ENCODE data around the gene PPP2R3B. TPM values are rescaled to one million over a fixed set of nuclear protein-coding genes. Genes with fewer than 3 reads are reported as not detected.

Gene PPP2R3B
- total and polyA plus RNA-seq, 2 donors (not counting 1 experiment from before 2014, with no cell fraction given), result 43.3 to 47.6 TPM

GRCh38 chrX:350148-350533 lies 36.6 kb downstream of the PPP2R3B start:
- WGBS (ENCODE audit: insufficient coverage), result 96% methylated on average over 19 of the region's 20 CpGs
- Histone ChIP-seq H3K4me3 (ENCODE audit: control extremely low read depth in 1 of 5, extremely low read depth in 1 of 5, insufficient read depth in 1 of 5, low read depth in 2 of 5, low read length in 4 of 5) (no peak overlapping the region), H2AFZ (ENCODE audit: insufficient read depth, low read depth, low read length, poor library complexity, severe bottlenecking) (no peak overlapping the region), H3K4me1 (ENCODE audit: control insufficient read depth in 2 of 2, insufficient read depth in 2 of 2, low read length in 2 of 2) (peaks cover 0 to 2% of the 10 kb centered on the region in 2 donors), H3K27me3 (replicated peaks in 1 of 4; ENCODE audit: control extremely low read depth in 1 of 4, control insufficient read depth in 3 of 4, insufficient read depth in 4 of 4, low read length in 3 of 4) (no peaks in the 10 kb centered on the region), H4K20me1 (ENCODE audit: control insufficient read depth, insufficient read depth, low read length, poor library complexity, severe bottlenecking) (no peaks in the 10 kb centered on the region), H3K36me3 (replicated peaks in 1 of 2; ENCODE audit: control extremely low read depth in 1 of 2, control insufficient read depth in 1 of 2, extremely low read depth in 1 of 2, insufficient read depth in 2 of 2, low read length in 1 of 2) (peaks cover 0 to 6% of the 10 kb centered on the region in 2 experiments), H3K4me2 (replicated peaks; ENCODE audit: low read depth, low read length, poor library complexity, severe bottlenecking) (no peak overlapping the region), H3K9me3 (ENCODE audit: control extremely low read depth in 1 of 3, control insufficient read depth in 2 of 3, insufficient read depth in 1 of 3, low read length in 2 of 3) (peaks cover 0 to 10% (median 0%) of the 10 kb centered on the region in 3 donors), H3K9ac (ENCODE audit: low read length) (no peak overlapping the region), H3K27ac (ENCODE audit: low read length in 2 of 2) (no peak overlapping the region), H3K79me2 (ENCODE audit: control insufficient read depth, insufficient read depth, low read length) (peaks cover 13% of the 10 kb centered on the region)
- peaks cover 4% of the 10 kb centered on the region for H3K4me1 Mint-ChIP-seq
- no peaks in the 10 kb centered on the region for H3K27me3 Mint-ChIP-seq
- ATAC-seq (ENCODE audit: low read depth) (no peak), DNase-seq (no peak)
- H3K27ac Mint-ChIP-seq, result no peak overlapping the region
- POLR2A ChIA-PET, result no interaction called here
- TF ChIP-seq, protein P1, sequence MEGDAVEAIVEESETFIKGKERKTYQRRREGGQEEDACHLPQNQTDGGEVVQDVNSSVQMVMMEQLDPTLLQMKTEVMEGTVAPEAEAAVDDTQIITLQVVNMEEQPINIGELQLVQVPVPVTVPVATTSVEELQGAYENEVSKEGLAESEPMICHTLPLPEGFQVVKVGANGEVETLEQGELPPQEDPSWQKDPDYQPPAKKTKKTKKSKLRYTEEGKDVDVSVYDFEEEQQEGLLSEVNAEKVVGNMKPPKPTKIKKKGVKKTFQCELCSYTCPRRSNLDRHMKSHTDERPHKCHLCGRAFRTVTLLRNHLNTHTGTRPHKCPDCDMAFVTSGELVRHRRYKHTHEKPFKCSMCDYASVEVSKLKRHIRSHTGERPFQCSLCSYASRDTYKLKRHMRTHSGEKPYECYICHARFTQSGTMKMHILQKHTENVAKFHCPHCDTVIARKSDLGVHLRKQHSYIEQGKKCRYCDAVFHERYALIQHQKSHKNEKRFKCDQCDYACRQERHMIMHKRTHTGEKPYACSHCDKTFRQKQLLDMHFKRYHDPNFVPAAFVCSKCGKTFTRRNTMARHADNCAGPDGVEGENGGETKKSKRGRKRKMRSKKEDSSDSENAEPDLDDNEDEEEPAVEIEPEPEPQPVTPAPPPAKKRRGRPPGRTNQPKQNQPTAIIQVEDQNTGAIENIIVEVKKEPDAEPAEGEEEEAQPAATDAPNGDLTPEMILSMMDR (IDR thresholded peaks at IDR 0.05), result no peak
- TF ChIP-seq EZH2 (IDR thresholded peaks at IDR 0.05; ENCODE audit: borderline replicate concordance, insufficient read depth, low read depth, low read length, poor library complexity, severe bottlenecking), result no peak
- H3K4me3 Mint-ChIP-seq, result no peak overlapping the region
- no peaks in the 10 kb centered on the region for H3K9me3 Mint-ChIP-seq (ENCODE audit: insufficient read depth)
- intact Hi-C loops (cut with micrococcal nuclease), result no loop called here
- CTCF ChIA-PET, result no interaction called here

DNA sequence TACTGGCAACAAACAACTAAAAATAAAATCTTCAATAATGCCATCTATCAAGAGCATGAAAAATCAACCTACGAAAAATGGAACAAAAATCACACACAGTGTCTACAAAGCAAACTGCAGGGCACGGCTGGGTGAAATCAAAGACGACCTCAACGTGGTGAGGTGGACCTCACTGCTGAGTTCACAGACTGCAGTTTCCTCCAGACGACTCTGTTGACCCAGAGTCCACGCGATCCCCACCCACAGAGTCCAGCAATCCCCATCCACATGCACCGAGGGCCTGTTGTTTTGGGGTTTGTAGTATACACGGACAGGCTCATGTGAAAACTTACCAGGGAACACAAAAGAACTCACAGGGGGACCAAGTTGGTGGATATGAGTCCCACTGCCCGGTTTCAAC lies 37.0 kb downstream of the PPP2R3B start:
- Histone ChIP-seq H4K20me1 (ENCODE audit: control insufficient read depth, insufficient read depth, low read length, poor library complexity, severe bottlenecking) (no peaks in the 10 kb centered on the region), H3K4me2 (replicated peaks; ENCODE audit: low read depth, low read length, poor library complexity, severe bottlenecking) (no peak overlapping the region), H3K27ac (ENCODE audit: low read length in 2 of 2) (no peak overlapping the region), H3K4me3 (ENCODE audit: control extremely low read depth in 1 of 5, extremely low read depth in 1 of 5, insufficient read depth in 1 of 5, low read depth in 2 of 5, low read length in 4 of 5) (no peak overlapping the region), H3K4me1 (ENCODE audit: control insufficient read depth in 2 of 2, insufficient read depth in 2 of 2, low read length in 2 of 2) (no peaks in the 10 kb centered on the region), H2AFZ (ENCODE audit: insufficient read depth, low read depth, low read length, poor library complexity, severe bottlenecking) (no peak overlapping the region), H3K79me2 (ENCODE audit: control insufficient read depth, insufficient read depth, low read length) (peaks cover 13% of the 10 kb centered on the region), H3K9me3 (ENCODE audit: control extremely low read depth in 1 of 3, control insufficient read depth in 2 of 3, insufficient read depth in 1 of 3, low read length in 2 of 3) (peaks cover 0 to 10% (median 0%) of the 10 kb centered on the region in 3 donors), H3K9ac (ENCODE audit: low read length) (no peak overlapping the region), H3K27me3 (replicated peaks in 1 of 4; ENCODE audit: control extremely low read depth in 1 of 4, control insufficient read depth in 3 of 4, insufficient read depth in 4 of 4, low read length in 3 of 4) (no peaks in the 10 kb centered on the region), H3K36me3 (replicated peaks in 1 of 2; ENCODE audit: control extremely low read depth in 1 of 2, control insufficient read depth in 1 of 2, extremely low read depth in 1 of 2, insufficient read depth in 2 of 2, low read length in 1 of 2) (peaks cover 0 to 9% of the 10 kb centered on the region in 2 experiments)
- DNase-seq, result no peak
- no peak overlapping the region for H3K27ac Mint-ChIP-seq
- 83% methylated on average over 6 of the region's 10 CpGs for WGBS (ENCODE audit: insufficient coverage)
- POLR2A ChIA-PET, result no interaction called here
- TF ChIP-seq EZH2 (IDR thresholded peaks at IDR 0.05; ENCODE audit: borderline replicate concordance, insufficient read depth, low read depth, low read length, poor library complexity, severe bottlenecking), result no peak
- TF ChIP-seq, protein P1 (IDR thresholded peaks at IDR 0.05), result no peak
- no peaks in the 10 kb centered on the region for H3K27me3 Mint-ChIP-seq
- intact Hi-C loops (cut with micrococcal nuclease), result no loop called here
- ATAC-seq (ENCODE audit: low read depth), result no peak
- H3K4me1 Mint-ChIP-seq, result peaks cover under 1% of the 10 kb centered on the region
- no peak overlapping the region for H3K4me3 Mint-ChIP-seq
- CTCF ChIA-PET, result no interaction called here
- H3K9me3 Mint-ChIP-seq (ENCODE audit: insufficient read depth), result no peaks in the 10 kb centered on the region
